ENCODE results near the gene PLCB1.

The PLCB1 gene

DNA sequence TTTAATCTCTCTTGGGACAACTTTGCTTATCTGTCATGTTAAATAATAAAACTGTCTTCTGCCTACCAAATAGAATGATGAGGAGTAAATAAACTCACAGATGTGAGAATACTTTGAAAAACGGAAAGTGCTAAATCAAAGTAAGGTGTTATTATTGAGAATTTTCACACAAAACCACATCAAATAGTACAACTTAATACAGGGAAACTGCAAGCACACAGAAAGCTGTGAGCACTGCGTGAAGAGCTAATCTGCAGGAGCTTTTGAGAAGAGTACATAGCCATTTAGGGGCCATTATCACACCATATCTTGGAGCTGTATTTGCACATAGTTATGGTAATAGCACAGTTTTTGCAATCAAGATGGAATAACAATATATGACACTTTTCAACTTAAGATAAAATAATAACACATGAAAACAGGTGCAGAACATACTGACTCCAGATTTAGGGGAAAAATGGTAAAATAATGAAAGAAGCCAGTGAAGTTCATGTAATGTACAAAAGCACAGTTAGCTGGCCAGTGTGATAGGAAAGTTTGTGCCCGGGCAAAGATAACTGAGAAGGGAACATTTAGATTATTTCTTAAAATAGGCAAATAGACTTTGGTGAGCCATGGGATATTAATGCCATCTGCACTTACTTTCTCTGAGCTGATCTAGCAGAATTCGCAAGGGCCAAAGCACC lies 538.3 kb downstream of the PLCB1 start:
- H3K4me3 ChIP-seq (replicated peaks in 1 of 2; ENCODE audit: low read depth in 2 of 2, low read length in 2 of 2): no peak overlapping the region
- TF ChIP-seq, protein P1, sequence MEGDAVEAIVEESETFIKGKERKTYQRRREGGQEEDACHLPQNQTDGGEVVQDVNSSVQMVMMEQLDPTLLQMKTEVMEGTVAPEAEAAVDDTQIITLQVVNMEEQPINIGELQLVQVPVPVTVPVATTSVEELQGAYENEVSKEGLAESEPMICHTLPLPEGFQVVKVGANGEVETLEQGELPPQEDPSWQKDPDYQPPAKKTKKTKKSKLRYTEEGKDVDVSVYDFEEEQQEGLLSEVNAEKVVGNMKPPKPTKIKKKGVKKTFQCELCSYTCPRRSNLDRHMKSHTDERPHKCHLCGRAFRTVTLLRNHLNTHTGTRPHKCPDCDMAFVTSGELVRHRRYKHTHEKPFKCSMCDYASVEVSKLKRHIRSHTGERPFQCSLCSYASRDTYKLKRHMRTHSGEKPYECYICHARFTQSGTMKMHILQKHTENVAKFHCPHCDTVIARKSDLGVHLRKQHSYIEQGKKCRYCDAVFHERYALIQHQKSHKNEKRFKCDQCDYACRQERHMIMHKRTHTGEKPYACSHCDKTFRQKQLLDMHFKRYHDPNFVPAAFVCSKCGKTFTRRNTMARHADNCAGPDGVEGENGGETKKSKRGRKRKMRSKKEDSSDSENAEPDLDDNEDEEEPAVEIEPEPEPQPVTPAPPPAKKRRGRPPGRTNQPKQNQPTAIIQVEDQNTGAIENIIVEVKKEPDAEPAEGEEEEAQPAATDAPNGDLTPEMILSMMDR (IDR thresholded peaks at IDR 0.05; ENCODE audit: low read depth, low read length): no peak
- no peak for DNase-seq (ENCODE audit: low read depth in 2 of 2)

DNA sequence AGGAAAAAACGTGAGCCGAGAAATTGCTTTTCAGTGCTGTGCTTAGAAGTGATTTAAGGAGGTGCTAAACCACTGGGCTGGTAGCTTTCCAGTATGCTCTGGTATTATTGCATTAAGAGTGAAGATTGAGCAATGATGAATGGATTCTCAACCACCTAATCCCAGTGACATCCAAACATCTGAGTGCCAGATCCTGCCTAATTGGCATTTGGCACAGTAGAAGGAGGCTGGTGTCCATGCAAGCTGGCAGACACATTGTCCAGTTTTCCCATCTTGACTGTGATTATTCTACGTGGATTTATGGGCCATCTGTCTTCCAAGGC lies 538.8 kb downstream of the PLCB1 start:
- no peak for DNase-seq (ENCODE audit: low read depth in 2 of 2)
- TF ChIP-seq, protein P1 (IDR thresholded peaks at IDR 0.05; ENCODE audit: low read depth, low read length): no peak
- no peak overlapping the region for H3K4me3 ChIP-seq (replicated peaks in 1 of 2; ENCODE audit: low read depth in 2 of 2, low read length in 2 of 2)

DNA sequence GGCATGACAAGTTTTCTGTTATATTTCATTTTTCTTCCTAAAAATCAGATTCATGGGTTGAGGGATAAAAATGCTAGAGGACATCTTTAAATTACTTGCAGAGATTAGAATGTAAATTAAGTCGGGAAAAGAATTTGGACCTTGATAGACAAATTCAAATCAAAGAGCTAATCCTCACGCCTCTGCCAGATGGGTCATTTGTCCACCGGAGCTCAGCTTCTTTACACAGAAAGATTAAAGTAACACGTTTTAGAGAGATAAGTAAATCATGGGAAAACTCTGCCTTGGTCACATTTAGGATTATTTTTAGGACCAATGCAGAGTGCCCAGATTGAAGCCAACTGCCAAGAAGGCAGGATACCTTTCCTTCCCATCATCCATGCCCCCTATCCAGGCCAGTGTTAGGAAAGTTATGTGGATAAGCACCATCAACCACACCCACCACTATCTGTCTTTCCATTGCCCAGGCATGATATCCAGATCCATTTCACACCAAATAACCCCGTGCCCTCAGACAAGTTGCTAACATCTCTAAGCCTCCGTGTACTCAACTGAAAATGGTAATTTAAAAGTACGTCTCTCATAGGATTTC lies 539.4 kb downstream of the PLCB1 start:
- H3K4me3 ChIP-seq (replicated peaks in 1 of 2; ENCODE audit: low read depth in 2 of 2, low read length in 2 of 2): no peak overlapping the region
- TF ChIP-seq, protein P1 (IDR thresholded peaks at IDR 0.05; ENCODE audit: low read depth, low read length): no peak
- DNase-seq (ENCODE audit: low read depth in 2 of 2): no peak

DNA sequence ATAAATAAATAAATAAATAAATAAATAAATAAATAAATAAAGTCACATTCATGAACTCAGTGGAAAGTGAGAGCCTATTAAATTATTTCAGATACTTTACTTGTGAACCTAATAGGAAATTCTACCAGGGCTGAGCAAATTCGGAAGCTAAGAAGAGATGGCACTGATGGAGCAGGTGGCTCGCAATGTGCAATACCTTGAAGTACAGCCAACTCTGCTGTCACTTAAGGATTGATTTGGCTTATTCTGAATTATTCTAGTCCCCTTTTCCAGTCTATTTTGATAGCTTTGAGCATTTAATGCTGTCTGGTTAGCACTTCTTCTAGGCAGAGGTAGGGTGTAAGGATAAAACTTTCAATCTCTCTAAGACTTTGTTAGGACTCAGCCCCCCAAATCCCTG lies 541.0 kb downstream of the PLCB1 start:
- TF ChIP-seq, protein P1 (IDR thresholded peaks at IDR 0.05; ENCODE audit: low read depth, low read length): no peak
- no peak overlapping the region for H3K4me3 ChIP-seq (replicated peaks in 1 of 2; ENCODE audit: low read depth in 2 of 2, low read length in 2 of 2)
- DNase-seq (ENCODE audit: low read depth in 2 of 2): no peak

DNA sequence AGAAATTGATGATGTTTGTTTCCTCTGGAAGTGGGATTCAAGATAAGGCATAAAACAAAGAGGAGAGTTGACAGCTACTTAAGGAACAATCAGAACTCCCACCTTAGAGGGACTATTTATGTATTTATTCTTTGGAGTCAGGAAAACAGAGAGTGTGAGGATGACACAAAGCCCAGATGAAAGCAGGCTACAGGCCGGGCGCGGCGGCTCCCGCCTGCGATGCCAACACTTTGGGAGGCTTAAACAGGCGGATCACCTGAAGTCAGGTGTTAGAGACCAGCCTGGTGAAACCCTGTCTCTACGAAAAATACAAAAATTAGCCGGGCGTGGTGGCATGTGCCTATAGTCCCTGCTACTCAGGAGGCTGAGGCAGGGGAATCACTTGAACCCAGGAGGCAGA lies 543.8 kb downstream of the PLCB1 start:
- TF ChIP-seq, protein P1 (IDR thresholded peaks at IDR 0.05; ENCODE audit: low read depth, low read length): no peak
- H3K4me3 ChIP-seq (replicated peaks in 1 of 2; ENCODE audit: low read depth in 2 of 2, low read length in 2 of 2): no peak overlapping the region
- DNase-seq (ENCODE audit: low read depth in 2 of 2): no peak

DNA sequence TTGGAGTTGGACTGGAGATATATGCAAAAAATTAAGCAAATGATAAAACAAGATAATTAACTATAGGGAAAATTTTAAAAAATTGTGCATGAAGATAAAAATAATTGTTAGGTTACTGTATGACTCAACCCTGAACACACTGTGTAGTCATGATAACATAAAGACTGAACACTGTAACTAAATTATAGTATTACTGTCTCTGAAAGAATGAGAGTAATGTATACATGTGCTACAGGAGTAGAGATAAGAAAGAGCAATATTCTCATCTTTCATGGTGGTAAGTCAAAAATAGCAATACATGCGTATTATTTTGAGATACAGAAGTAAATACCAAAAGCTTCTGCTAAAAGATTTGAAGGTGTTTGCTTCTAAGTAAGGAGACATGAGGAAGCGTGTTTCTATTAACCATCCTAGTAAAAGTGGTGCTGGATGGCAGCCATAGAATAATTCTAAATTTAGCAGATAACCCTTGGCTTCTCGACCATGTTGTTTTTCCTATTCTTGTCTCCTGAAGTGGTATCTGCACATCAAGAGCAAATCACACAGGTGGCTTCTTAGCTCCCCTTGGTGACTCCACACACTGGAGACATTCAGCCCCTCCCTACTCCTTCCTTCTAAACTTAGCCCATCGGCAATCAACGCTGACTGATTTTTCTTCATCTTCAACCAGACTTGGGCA lies 546.2 kb downstream of the PLCB1 start:
- H3K4me3 ChIP-seq (replicated peaks in 1 of 2; ENCODE audit: low read depth in 2 of 2, low read length in 2 of 2): no peak overlapping the region
- TF ChIP-seq, protein P1 (IDR thresholded peaks at IDR 0.05; ENCODE audit: low read depth, low read length): no peak
- peak in 1 of 2 donors; percentile 13 for DNase-seq (ENCODE audit: low read depth in 2 of 2)
